HG03342 (cell line): ENCODE results near the gene TM7SF2.
A peak's percentile ranks its signal among the peaks of the same experiment; 100 is the strongest.

ENCODE experiments used
- ATAC-seq: cut with Tn5 transposase; IDR thresholded peaks from one replicate; pipeline ENCODE4 v1.9.1; 2021; ENCODE audit warnings: mild to moderate bottlenecking, moderate library complexity; ENCODE audit not compliant: unreplicated experiment

TM7SF2 gene

GRCh38 chr11:65111744-65112545, at the start of gene TM7SF2:
Gene TM7SF2, plus strand, starts transcription at chr11:65111872. Its CDS starts 144 bp downstream, at chr11:65112016.
- ATAC-seq = peak; percentile 58

- ATAC-seq = no peak
Observed at GRCh38 chr11:65063532-65063931, 48.1 kb upstream of the TM7SF2 start.

GRCh38 chr11:65064847-65065240, 46.8 kb upstream of the TM7SF2 start:
- no peak for ATAC-seq

GRCh38 chr11:65065851-65066250, 45.8 kb upstream of the TM7SF2 start:
- no peak for ATAC-seq

- no peak for ATAC-seq
Observed at GRCh38 chr11:65066315-65066714, 45.4 kb upstream of the TM7SF2 start.

GRCh38 chr11:65066805-65067291, 44.8 kb upstream of the TM7SF2 start:
- ATAC-seq = no peak

GRCh38 chr11:65067446-65067845, 44.2 kb upstream of the TM7SF2 start:
- ATAC-seq = no peak

- no peak for ATAC-seq
Observed at GRCh38 chr11:65069217-65069616, 42.5 kb upstream of the TM7SF2 start.

- no peak for ATAC-seq
Observed at GRCh38 chr11:65071907-65072630, 39.6 kb upstream of the TM7SF2 start.

- ATAC-seq = no peak
Observed at GRCh38 chr11:65072631-65072966, 39.1 kb upstream of the TM7SF2 start.

- ATAC-seq = no peak
Observed at GRCh38 chr11:65077451-65077850, 34.2 kb upstream of the TM7SF2 start.

- ATAC-seq = no peak
Observed at GRCh38 chr11:65078151-65078550, 33.5 kb upstream of the TM7SF2 start.

- no peak for ATAC-seq
Observed at GRCh38 chr11:65078786-65079342, 32.8 kb upstream of the TM7SF2 start.

- ATAC-seq = peak; percentile 18
Observed at GRCh38 chr11:65083134-65083833, 28.4 kb upstream of the TM7SF2 start.

- peak; percentile 78 for ATAC-seq
Observed at GRCh38 chr11:65083834-65084597, 27.7 kb upstream of the TM7SF2 start, which contains the start of the genes CDCA5 and ZFPL1. Gene CDCA5, minus strand, starts transcription at chr11:65084040. Its CDS starts 62 bp downstream, at chr11:65083978. Gene ZFPL1, plus strand, starts transcription at chr11:65084222. Its CDS starts 477 bp downstream, at chr11:65084699.

- ATAC-seq = no peak
Observed at GRCh38 chr11:65084598-65085375, 26.9 kb upstream of the TM7SF2 start.

- no peak for ATAC-seq
Observed at GRCh38 chr11:65085446-65085845, 26.2 kb upstream of the TM7SF2 start.

GRCh38 chr11:65086809-65087208, 24.9 kb upstream of the TM7SF2 start:
- ATAC-seq = no peak

- ATAC-seq = no peak
Observed at GRCh38 chr11:65087216-65087615, 24.5 kb upstream of the TM7SF2 start.
